M059J (cell line): ENCODE results near the gene PREX1. TPM values are rescaled to one million over a fixed set of nuclear protein-coding genes. Genes with fewer than 3 reads are reported as not detected.
A peak's percentile ranks its signal among the peaks of the same experiment; 100 is the strongest.
"Not testable (repeated sequence)": the region's sequence is repeated elsewhere in the genome, so short reads cannot be mapped to it uniquely, and the experiment has no call there.

Experiments
- DNase-seq: peaks from one replicate; pipeline ENCODE4 v3.0.0-alpha.2; 2012; ENCODE audit warnings: low read depth
- total RNA-seq: library from RNA; depleted of rRNA; stranded (reverse); fragments of >200 nt; shearing (Covaris generic); gene quantifications from 2 replicates; pipeline ENCODE4 v1.2.3, GENCODE V29; 2014

Gene PREX1
- total RNA-seq, 1 experiment from 2014 or later = 5.2 TPM

- DNase-seq = no peak
These were observed 19.9 kb upstream of the PREX1 start for GRCh38 chr20:48847498-48848205.

GRCh38 chr20:48846516-48847492, 19.0 kb upstream of the PREX1 start:
- peak; percentile 42 for DNase-seq

GRCh38 chr20:48845721-48846306, 18.0 kb upstream of the PREX1 start:
- peak; percentile 44 for DNase-seq

- DNase-seq = no peak
These were observed 17.2 kb upstream of the PREX1 start for GRCh38 chr20:48844996-48845395.

- DNase-seq = not testable (repeated sequence)
These were observed 16.1 kb upstream of the PREX1 start for GRCh38 chr20:48843896-48844295.

GRCh38 chr20:48843057-48843806, 15.4 kb upstream of the PREX1 start:
- no peak for DNase-seq

- DNase-seq = peak; percentile 94
These were observed 14.2 kb upstream of the PREX1 start for GRCh38 chr20:48841875-48842529.

GRCh38 chr20:48841196-48841874, 13.5 kb upstream of the PREX1 start:
- no peak for DNase-seq

GRCh38 chr20:48839154-48839917, 11.5 kb upstream of the PREX1 start:
- DNase-seq = no peak

GRCh38 chr20:48837014-48837413, 9.2 kb upstream of the PREX1 start:
- no peak for DNase-seq

- DNase-seq = no peak
These were observed 7.6 kb upstream of the PREX1 start for GRCh38 chr20:48835390-48835789.

GRCh38 chr20:48834278-48834677, 6.5 kb upstream of the PREX1 start:
- no peak for DNase-seq

GRCh38 chr20:48832405-48832730, 4.6 kb upstream of the PREX1 start:
- no peak for DNase-seq

- peak; percentile 93 for DNase-seq
These were observed 4.1 kb upstream of the PREX1 start for GRCh38 chr20:48831718-48832404.

GRCh38 chr20:48830826-48831318, 3.1 kb upstream of the PREX1 start:
- DNase-seq = no peak

GRCh38 chr20:48829940-48830339, 2.1 kb upstream of the PREX1 start:
- no peak for DNase-seq

- DNase-seq = no peak
These were observed 1.1 kb upstream of the PREX1 start for GRCh38 chr20:48828734-48829460.
